HCT116 (cell line): ENCODE results near the gene MICALL1. TPM values are rescaled to one million over a fixed set of nuclear protein-coding genes. Genes with fewer than 3 reads are reported as not detected.

Experiments
- ATAC-seq: fragments of 200-7000 bp; cut with Tn5 transposase; 2 replicates; pipeline ENCODE4 v1.9.1; 2020; ENCODE audit warnings: mild to moderate bottlenecking, moderate library complexity
- BruUV-seq: library from RNA; stranded (reverse); fragments of 400-500 nt; replicated peaks from 2 replicates; lab custom pipeline; 2021; lab: Mats Ljungman, UMichigan
- CTCF ChIA-PET: fragments of 300-600 bp; sonication (Branson Sonifier 250); formaldehyde crosslinking; loops from one replicate; lab custom pipeline; 2021; ENCODE audit warnings: antibody characterized with exemption; lab: Charles Lee
- POLR2A ChIA-PET: fragments of 300-600, 350-600 bp; sonication (Branson Sonifier 250); formaldehyde crosslinking; loops from one replicate; lab custom pipeline; 2021; ENCODE audit warnings: antibody characterized with exemption; lab: Charles Lee
- RAD21 ChIA-PET, 2 experiments: fragments of 300-600 bp; sonication (Branson Sonifier 250); formaldehyde crosslinking; loops; one replicate each; lab custom pipeline; 2023; ENCODE audit warnings: low total read pairs in 2 of 2; ENCODE audit not compliant: uncharacterized antibody in 2 of 2, unreplicated experiment in 2 of 2, low non-redundant PET in 1 of 2; lab: Charles Lee
- DNase-seq: peaks from one replicate; pipeline ENCODE4 v3.0.0-alpha.2; 2010; ENCODE audit warnings: low read depth, low spot score
- H2AFZ ChIP-seq: fragments of 200-600 bp; shearing (Covaris generic), sonication (generic); 2 replicates; pipeline ENCODE4 v1.6.1; 2017; ENCODE audit warnings: low read depth, mixed run types, mixed read lengths, antibody characterized with exemption, low read length; ENCODE audit not compliant: poor library complexity, severe bottlenecking
- H3K27ac ChIP-seq: 2 replicates; pipeline ENCODE4 v1.5.1; 2012; ENCODE audit warnings: low read depth, low read length
- H3K27me3 ChIP-seq: fragments of 200-600 bp; sonication (generic); 2 replicates; pipeline ENCODE4 v1.6.1; 2016; ENCODE audit warnings: mixed run types, low read length, mixed read lengths; ENCODE audit not compliant: insufficient read depth
- H3K36me3 ChIP-seq, 2 experiments: fragments of 200-500 bp in 1 of 2; fragments of 200-600 bp in 1 of 2; sonication (Bioruptor generic) in 1 of 2; sonication (generic) in 1 of 2; 2 replicates each; pipeline versions ENCODE4 v1.5.1 to v1.6.1; 2014 to 2016; ENCODE audit warnings: low read length in 2 of 2, inconsistent platforms in 1 of 2, mixed read lengths in 1 of 2, mixed run types in 1 of 2; ENCODE audit not compliant: insufficient read depth in 2 of 2, control insufficient read depth in 1 of 2
- H3K4me1 ChIP-seq, 2 experiments: fragments of 200-600 bp in 1 of 2; sonication (generic) in 1 of 2; 2 replicates each; pipeline versions ENCODE4 v1.5.1 to v1.6.1; 2012 to 2017; ENCODE audit warnings: low read length in 2 of 2, inconsistent platforms in 1 of 2, mild to moderate bottlenecking in 1 of 2, mixed read lengths in 1 of 2, mixed run types in 1 of 2, moderate library complexity in 1 of 2; ENCODE audit not compliant: insufficient read depth in 2 of 2, control insufficient read depth in 1 of 2
- H3K4me2 ChIP-seq: fragments of 200-600 bp; sonication (generic); 2 replicates; pipeline ENCODE4 v1.6.1; 2017; ENCODE audit warnings: mixed run types, low read length, mixed read lengths
- H3K4me3 ChIP-seq, 2 experiments: fragments of 200-600 bp in 1 of 2; sonication (generic) in 1 of 2; replicated peaks in 1 of 2; 2 replicates each; pipeline ENCODE4 v1.5.1; 2011 to 2016; ENCODE audit warnings: low read length in 2 of 2, control low read depth in 1 of 2, low read depth in 1 of 2, mild to moderate bottlenecking in 1 of 2, mixed read lengths in 1 of 2, mixed run types in 1 of 2
- H3K79me2 ChIP-seq: fragments of 200-600 bp; sonication (generic); 2 replicates; pipeline ENCODE4 v1.6.1; 2017; ENCODE audit warnings: mild to moderate bottlenecking, mixed run types, low read length, moderate library complexity, mixed read lengths; ENCODE audit not compliant: insufficient read depth
- H3K9ac ChIP-seq: fragments of 200-600 bp; sonication (generic); 2 replicates; pipeline ENCODE4 v1.6.1; 2016; ENCODE audit warnings: low read length, mixed read lengths
- H3K9me2 ChIP-seq: fragments of 200-600 bp; sonication (generic), shearing (Covaris generic); 2 replicates; pipeline ENCODE4 v1.6.1; 2017; ENCODE audit warnings: mixed run types, mild to moderate bottlenecking, moderate library complexity; ENCODE audit not compliant: insufficient read depth
- H3K9me3 ChIP-seq, 2 experiments: fragments of 200-500 bp in 1 of 2; fragments of 200-600 bp in 1 of 2; sonication (Bioruptor generic) in 1 of 2; sonication (generic) in 1 of 2; 2 replicates each; pipeline ENCODE4 v1.6.1; 2014 to 2017; ENCODE audit warnings: low read length in 2 of 2, mixed read lengths in 2 of 2, inconsistent platforms in 1 of 2, low read depth in 1 of 2, mild to moderate bottlenecking in 1 of 2, mixed run types in 1 of 2, moderate library complexity in 1 of 2; ENCODE audit not compliant: control insufficient read depth in 1 of 2, insufficient read depth in 1 of 2
- H4K20me1 ChIP-seq: fragments of 200-600 bp; sonication (generic), shearing (Covaris generic); 2 replicates; pipeline ENCODE4 v1.6.1; 2017; ENCODE audit warnings: mixed run types, mild to moderate bottlenecking, moderate library complexity; ENCODE audit not compliant: insufficient read depth
- EGR1 ChIP-seq: IDR thresholded peaks from 2 replicates; pipeline ENCODE4 v1.6.1; 2012; ENCODE audit warnings: low read depth
- ELF1 ChIP-seq: IDR thresholded peaks from 2 replicates; pipeline ENCODE4 v1.6.1; 2012; ENCODE audit warnings: low read depth, borderline replicate concordance
- EZH2phosphoT487 ChIP-seq: fragments of 200-600 bp; IDR thresholded peaks from 2 replicates; pipeline ENCODE4 v1.6.1; 2018; ENCODE audit warnings: antibody characterized with exemption, borderline replicate concordance
- POLR2A ChIP-seq: IDR thresholded peaks from 2 replicates; pipeline ENCODE4 v1.7.0; 2011; ENCODE audit warnings: borderline replicate concordance; ENCODE audit not compliant: insufficient read depth, insufficient read length; ENCODE audit errors: extremely low read depth
- POLR2AphosphoS5 ChIP-seq: IDR thresholded peaks from 2 replicates; pipeline ENCODE4 v1.6.1; 2011; ENCODE audit warnings: mild to moderate bottlenecking, low read depth, low read length, moderate library complexity
- SIN3A ChIP-seq: IDR thresholded peaks from 2 replicates; pipeline ENCODE4 v1.6.1; 2012; ENCODE audit warnings: low read depth
- SP1 ChIP-seq: IDR thresholded peaks from 2 replicates; pipeline ENCODE4 v1.6.1; 2012; ENCODE audit warnings: low read depth
- SRF ChIP-seq: IDR thresholded peaks from 2 replicates; pipeline ENCODE4 v1.6.1; 2012; ENCODE audit warnings: low read depth
- TCF7L2 ChIP-seq: IDR thresholded peaks from 2 replicates; pipeline ENCODE4 v1.7.0; 2011; ENCODE audit warnings: borderline replicate concordance, inconsistent platforms; ENCODE audit not compliant: insufficient read depth, insufficient read length; ENCODE audit errors: extremely low read depth
- YY1 ChIP-seq: IDR thresholded peaks from 2 replicates; pipeline ENCODE4 v1.6.1; 2011; ENCODE audit warnings: low read length, low read depth, moderate library complexity, mild to moderate bottlenecking; ENCODE audit not compliant: insufficient replicate concordance; ENCODE audit errors: extremely low read depth
- ZNF274 ChIP-seq: fragments of 200-500 bp; sonication (Bioruptor generic); IDR thresholded peaks from 2 replicates; pipeline ENCODE4 v1.6.1; 2014; ENCODE audit warnings: mild to moderate bottlenecking, low read depth, low read length, inconsistent platforms
- intact Hi-C: fragments of 100-400 bp; cut with micrococcal nuclease; formaldehyde crosslinking; loops from 2 replicates; pipeline ENCODE4 v1.10.0; 2022
- total RNA-seq: library from RNA; stranded (reverse); gene quantifications from one replicate; pipeline ENCODE4 v1.2.1, GENCODE V29; 2021; ENCODE audit not compliant: unreplicated experiment
- TF ChIP-seq, protein P1 (sequence below), 3 experiments: fragments of 200-600 bp in 1 of 3; sonication (generic) in 1 of 3; IDR thresholded peaks in 2 of 3; conservative IDR thresholded peaks in 1 of 3; 2 replicates each; pipeline ENCODE4 v1.5.1; 2012 to 2017; ENCODE audit warnings: low read depth in 2 of 3, low read length in 2 of 3, antibody characterized with exemption in 1 of 3, borderline replicate concordance in 1 of 3, control low read depth in 1 of 3, mild to moderate bottlenecking in 1 of 3, mixed read lengths in 1 of 3, mixed run types in 1 of 3, moderate library complexity in 1 of 3; ENCODE audit not compliant: insufficient read depth in 1 of 3
- TF ChIP-seq, protein P2 (sequence below): IDR thresholded peaks from 2 replicates; pipeline ENCODE4 v1.6.1; 2012; ENCODE audit warnings: low read depth
- TF ChIP-seq, protein P3 (sequence below): IDR thresholded peaks from 2 replicates; pipeline ENCODE4 v1.6.1; 2011; ENCODE audit warnings: mild to moderate bottlenecking, low read length, moderate library complexity; ENCODE audit not compliant: insufficient replicate concordance; ENCODE audit errors: extremely low read depth

The MICALL1 gene
- total RNA-seq, 1 experiment from 2014 or later = 35.2 TPM

DNA sequence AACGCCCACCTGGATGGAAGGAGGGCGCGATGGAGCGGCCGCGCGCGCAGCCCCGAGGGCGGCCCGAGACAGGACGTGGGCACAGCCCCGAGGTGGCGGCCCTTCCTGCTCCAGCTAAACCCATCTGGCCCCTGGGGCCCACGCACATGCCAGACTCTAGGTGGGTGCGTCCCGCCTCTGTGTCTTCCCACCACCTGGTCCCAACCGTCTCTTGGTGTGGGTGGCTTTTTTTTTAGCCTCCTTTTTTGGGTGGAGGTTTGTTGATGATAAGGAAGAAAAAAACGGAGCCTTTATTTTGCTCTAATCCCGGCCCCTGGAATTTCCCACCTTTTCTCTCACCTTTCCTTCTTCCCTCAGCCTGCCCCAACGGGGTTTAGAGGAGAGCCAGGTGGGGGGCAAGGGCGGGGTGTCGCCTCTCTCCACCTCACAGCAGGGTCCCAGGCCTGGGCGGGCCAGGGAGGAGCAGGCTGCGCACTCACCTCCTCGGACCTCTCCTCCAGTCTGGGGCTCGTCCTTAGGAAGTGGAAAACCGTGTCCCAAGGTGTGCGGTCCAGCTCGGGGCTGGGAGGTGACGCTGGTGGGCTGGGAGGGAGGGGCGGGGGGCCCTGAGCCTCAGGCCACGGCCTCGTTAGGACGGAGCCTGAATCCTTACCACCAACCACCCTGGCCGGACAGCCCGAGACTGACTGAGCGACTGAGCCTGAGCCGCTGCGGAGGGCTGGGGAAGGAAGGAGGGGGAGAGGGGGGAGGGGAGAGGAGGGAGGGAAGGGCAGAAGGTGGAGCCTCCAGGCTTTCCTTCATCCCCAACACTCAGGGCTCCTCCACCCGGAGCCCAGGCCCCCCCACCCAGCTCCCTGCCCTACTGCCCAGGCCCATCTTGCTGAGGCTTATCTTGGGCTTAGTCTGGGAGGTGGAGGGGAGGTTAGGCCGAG lies 78.0 kb downstream of the MICALL1 start, which contains the start of gene SOX10:
Gene SOX10, minus strand, starts transcription at position 696 of the 932 bp plus-strand sequence. CDS start 771 bp downstream, outside the sequence.
- no peak for TF ChIP-seq SRF
- TF ChIP-seq EZH2phosphoT487 = no peak
- TF ChIP-seq POLR2AphosphoS5 = no peak
- TF ChIP-seq SIN3A = no peak
- TF ChIP-seq, protein P1, sequence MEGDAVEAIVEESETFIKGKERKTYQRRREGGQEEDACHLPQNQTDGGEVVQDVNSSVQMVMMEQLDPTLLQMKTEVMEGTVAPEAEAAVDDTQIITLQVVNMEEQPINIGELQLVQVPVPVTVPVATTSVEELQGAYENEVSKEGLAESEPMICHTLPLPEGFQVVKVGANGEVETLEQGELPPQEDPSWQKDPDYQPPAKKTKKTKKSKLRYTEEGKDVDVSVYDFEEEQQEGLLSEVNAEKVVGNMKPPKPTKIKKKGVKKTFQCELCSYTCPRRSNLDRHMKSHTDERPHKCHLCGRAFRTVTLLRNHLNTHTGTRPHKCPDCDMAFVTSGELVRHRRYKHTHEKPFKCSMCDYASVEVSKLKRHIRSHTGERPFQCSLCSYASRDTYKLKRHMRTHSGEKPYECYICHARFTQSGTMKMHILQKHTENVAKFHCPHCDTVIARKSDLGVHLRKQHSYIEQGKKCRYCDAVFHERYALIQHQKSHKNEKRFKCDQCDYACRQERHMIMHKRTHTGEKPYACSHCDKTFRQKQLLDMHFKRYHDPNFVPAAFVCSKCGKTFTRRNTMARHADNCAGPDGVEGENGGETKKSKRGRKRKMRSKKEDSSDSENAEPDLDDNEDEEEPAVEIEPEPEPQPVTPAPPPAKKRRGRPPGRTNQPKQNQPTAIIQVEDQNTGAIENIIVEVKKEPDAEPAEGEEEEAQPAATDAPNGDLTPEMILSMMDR (IDR thresholded peaks at IDR 0.05 in 2 of 3, conservative IDR thresholded peaks at IDR 0.05 in 1 of 3; ENCODE audit: borderline replicate concordance in 1 of 3, insufficient read depth in 1 of 3, low read depth in 2 of 3, low read length in 2 of 3) = no peak
- no peak for TF ChIP-seq TCF7L2
- TF ChIP-seq, protein P2, sequence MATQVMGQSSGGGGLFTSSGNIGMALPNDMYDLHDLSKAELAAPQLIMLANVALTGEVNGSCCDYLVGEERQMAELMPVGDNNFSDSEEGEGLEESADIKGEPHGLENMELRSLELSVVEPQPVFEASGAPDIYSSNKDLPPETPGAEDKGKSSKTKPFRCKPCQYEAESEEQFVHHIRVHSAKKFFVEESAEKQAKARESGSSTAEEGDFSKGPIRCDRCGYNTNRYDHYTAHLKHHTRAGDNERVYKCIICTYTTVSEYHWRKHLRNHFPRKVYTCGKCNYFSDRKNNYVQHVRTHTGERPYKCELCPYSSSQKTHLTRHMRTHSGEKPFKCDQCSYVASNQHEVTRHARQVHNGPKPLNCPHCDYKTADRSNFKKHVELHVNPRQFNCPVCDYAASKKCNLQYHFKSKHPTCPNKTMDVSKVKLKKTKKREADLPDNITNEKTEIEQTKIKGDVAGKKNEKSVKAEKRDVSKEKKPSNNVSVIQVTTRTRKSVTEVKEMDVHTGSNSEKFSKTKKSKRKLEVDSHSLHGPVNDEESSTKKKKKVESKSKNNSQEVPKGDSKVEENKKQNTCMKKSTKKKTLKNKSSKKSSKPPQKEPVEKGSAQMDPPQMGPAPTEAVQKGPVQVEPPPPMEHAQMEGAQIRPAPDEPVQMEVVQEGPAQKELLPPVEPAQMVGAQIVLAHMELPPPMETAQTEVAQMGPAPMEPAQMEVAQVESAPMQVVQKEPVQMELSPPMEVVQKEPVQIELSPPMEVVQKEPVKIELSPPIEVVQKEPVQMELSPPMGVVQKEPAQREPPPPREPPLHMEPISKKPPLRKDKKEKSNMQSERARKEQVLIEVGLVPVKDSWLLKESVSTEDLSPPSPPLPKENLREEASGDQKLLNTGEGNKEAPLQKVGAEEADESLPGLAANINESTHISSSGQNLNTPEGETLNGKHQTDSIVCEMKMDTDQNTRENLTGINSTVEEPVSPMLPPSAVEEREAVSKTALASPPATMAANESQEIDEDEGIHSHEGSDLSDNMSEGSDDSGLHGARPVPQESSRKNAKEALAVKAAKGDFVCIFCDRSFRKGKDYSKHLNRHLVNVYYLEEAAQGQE = no peak
- no peak for TF ChIP-seq ZNF274
- TF ChIP-seq SP1 = no peak
- no peak for TF ChIP-seq ELF1
- TF ChIP-seq, protein P3, sequence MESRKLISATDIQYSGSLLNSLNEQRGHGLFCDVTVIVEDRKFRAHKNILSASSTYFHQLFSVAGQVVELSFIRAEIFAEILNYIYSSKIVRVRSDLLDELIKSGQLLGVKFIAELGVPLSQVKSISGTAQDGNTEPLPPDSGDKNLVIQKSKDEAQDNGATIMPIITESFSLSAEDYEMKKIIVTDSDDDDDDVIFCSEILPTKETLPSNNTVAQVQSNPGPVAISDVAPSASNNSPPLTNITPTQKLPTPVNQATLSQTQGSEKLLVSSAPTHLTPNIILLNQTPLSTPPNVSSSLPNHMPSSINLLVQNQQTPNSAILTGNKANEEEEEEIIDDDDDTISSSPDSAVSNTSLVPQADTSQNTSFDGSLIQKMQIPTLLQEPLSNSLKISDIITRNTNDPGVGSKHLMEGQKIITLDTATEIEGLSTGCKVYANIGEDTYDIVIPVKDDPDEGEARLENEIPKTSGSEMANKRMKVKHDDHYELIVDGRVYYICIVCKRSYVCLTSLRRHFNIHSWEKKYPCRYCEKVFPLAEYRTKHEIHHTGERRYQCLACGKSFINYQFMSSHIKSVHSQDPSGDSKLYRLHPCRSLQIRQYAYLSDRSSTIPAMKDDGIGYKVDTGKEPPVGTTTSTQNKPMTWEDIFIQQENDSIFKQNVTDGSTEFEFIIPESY = no peak
- TF ChIP-seq EGR1 = no peak
- no peak for TF ChIP-seq POLR2A
- no peak for TF ChIP-seq YY1
- Histone ChIP-seq H3K36me3 (no peaks in the 10 kb centered on the region), H3K79me2 (no peaks in the 10 kb centered on the region), H3K9ac (no peak within 1 kb of the TSS), H2AFZ (no peak within 1 kb of the TSS), H3K4me3 (no peak within 1 kb of the TSS), H4K20me1 (no peaks in the 10 kb centered on the region), H3K27ac (no peak within 1 kb of the TSS), H3K4me2 (no peak within 1 kb of the TSS), H3K9me3 (no peaks in the 10 kb centered on the region), H3K9me2 (no peaks in the 10 kb centered on the region), H3K4me1 (no peaks in the 10 kb centered on the region), H3K27me3 (no peaks in the 10 kb centered on the region)
- RAD21 ChIA-PET = no interaction called here
- intact Hi-C loops = no loop called here
- POLR2A ChIA-PET = no interaction called here
- no peak for DNase-seq
- CTCF ChIA-PET = no interaction called here
- BruUV-seq = no TSS peak
- ATAC-seq = no peak
